ENCODE data around the gene PAXIP1. TPM values are rescaled to one million over a fixed set of nuclear protein-coding genes. Genes with fewer than 3 reads are reported as not detected.

Gene PAXIP1
- total RNA-seq, 1 experiment from 2014 or later, result 15.3 TPM

DNA sequence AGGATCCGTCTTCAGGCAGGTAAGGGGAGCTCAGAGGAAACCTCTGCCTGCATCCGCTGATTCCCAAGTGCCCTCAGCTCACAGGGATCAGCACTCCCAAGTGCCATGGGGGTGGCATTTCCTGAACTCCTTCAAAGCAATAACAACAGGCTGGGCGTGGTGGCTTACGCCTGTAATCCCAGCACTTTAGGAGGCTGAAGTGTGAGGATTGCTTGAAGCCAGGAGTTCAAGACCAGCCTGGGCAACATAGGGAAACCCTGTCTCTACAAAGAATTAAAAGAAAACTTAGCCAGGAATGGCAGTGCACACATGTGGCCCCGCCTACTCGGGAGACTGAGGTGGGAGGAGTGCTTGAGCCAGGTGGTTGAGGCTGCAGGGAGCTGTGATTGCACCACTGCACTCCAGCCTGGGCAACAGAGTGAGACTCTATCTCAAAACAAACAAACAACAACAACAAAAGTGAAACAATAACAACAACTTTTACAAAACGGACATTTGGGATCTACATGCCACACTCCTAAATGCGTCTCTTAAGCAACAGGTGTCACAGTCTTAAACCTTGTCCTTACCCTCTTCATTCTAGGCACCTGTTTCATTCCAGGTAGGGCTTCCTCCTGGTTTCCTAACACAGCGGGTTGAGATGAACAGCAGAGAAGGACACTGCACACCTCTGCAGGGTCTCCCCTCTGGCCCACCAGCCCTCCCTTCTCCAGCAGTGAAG is 73.8 kb downstream of the PAXIP1 start:
- Histone ChIP-seq H3K79me2 (ENCODE audit: low read length) (no peaks in the 10 kb centered on the region), H3K36me3 (ENCODE audit: low read depth, low read length) (no peaks in the 10 kb centered on the region), H3K27me3 (ENCODE audit: low read length) (peaks cover 6% of the 10 kb centered on the region; the same call in 1 of the 2 replicates), H3K9ac (ENCODE audit: low read length) (peak overlapping the region; percentile 60; the same call in 1 of the 2 replicates), H3F3A (ENCODE audit: low read length, unreplicated experiment) (no peaks in the 10 kb centered on the region), H3K4me2 (ENCODE audit: low read length) (peak overlapping the region; percentile 96), H2AFZ (ENCODE audit: low read length) (peak overlapping the region; percentile 95), H3K9me3 (ENCODE audit: low read length) (no peaks in the 10 kb centered on the region), H4K20me1 (ENCODE audit: low read length) (no peaks in the 10 kb centered on the region), H3K27ac (ENCODE audit: low read length) (peak overlapping the region; percentile 11; the same call in 1 of the 2 replicates), H3K9me2 (replicated peaks; ENCODE audit: low read length) (no peaks in the 10 kb centered on the region), H3K4me3 (ENCODE audit: low read length) (peak overlapping the region; percentile 76), H3K4me1 (ENCODE audit: insufficient read depth, low read length) (peaks cover 6% of the 10 kb centered on the region)
- ATAC-seq (peak; percentile 26), DNase-seq (peak; percentile 35)
- ChIA-PET POLR2A (ENCODE audit: unreplicated experiment) (no interaction called here), CTCF (no interaction called here)
- intact Hi-C loops (cut with micrococcal nuclease), result loop anchor here (5.0 to 10.0 kb wide), 5 partner anchors 303 to 806 kb away; partner anchors contain the start of gene EN2
- TF ChIP-seq EZH2phosphoT487 (IDR thresholded peaks at IDR 0.05; ENCODE audit: borderline replicate concordance, low read length), result no peak
- TF ChIP-seq, protein P1, sequence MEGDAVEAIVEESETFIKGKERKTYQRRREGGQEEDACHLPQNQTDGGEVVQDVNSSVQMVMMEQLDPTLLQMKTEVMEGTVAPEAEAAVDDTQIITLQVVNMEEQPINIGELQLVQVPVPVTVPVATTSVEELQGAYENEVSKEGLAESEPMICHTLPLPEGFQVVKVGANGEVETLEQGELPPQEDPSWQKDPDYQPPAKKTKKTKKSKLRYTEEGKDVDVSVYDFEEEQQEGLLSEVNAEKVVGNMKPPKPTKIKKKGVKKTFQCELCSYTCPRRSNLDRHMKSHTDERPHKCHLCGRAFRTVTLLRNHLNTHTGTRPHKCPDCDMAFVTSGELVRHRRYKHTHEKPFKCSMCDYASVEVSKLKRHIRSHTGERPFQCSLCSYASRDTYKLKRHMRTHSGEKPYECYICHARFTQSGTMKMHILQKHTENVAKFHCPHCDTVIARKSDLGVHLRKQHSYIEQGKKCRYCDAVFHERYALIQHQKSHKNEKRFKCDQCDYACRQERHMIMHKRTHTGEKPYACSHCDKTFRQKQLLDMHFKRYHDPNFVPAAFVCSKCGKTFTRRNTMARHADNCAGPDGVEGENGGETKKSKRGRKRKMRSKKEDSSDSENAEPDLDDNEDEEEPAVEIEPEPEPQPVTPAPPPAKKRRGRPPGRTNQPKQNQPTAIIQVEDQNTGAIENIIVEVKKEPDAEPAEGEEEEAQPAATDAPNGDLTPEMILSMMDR (conservative IDR thresholded peaks at IDR 0.05; ENCODE audit: low read depth, low read length), result no peak
- TF ChIP-seq EZH2 (IDR thresholded peaks at IDR 0.05; ENCODE audit: low read length, unreplicated experiment), result no peak
- no TSS peak for BruUV-seq (replicated peaks)

DNA sequence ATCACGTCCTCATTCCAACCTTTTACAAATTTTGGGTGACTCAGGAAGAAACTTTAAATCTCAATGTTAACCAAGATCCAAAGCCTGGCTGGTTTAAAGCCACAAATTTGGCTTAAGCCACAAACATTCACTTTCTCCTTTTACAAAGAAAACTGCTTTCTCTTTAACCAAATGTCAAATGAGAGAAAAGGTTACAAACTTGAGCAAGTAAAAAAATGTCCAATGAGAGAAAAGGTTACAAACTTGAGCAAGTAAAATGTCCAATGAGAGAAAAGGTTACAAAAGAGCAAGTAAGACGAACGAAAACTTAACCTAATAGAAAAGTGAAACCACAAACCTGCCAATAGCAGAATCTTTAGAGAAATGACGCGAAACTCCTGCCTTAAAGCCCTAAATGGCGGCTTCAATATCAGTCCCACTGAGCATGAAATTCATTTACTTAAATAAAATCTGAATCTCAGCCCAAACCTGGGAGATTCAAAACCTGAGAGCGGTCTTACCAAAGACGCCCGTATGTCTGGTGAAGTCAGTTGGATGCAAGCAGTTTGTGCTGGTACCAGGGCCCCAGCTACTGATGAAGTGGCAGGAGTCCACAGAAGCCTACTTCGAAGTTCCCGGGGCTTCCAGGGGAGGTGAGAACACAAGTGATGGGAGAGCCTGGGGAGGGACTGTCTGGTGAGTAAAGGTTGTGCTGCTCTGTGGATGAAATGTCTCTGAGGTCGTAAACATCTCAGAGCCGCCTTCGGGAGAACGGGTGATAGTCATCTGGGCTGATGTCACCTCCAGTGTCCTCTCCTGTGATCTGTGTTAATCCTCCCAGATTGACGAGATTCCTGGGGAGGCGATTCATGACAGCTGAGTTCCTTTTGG is 74.6 kb downstream of the PAXIP1 start:
- Histone ChIP-seq H3K27me3 (ENCODE audit: low read length) (peaks cover 8% of the 10 kb centered on the region; the same call in 1 of the 2 replicates), H3K9me2 (replicated peaks; ENCODE audit: low read length) (no peaks in the 10 kb centered on the region), H3K4me3 (ENCODE audit: low read length) (peak overlapping the region; percentile 76), H3K4me1 (ENCODE audit: insufficient read depth, low read length) (peaks cover 6% of the 10 kb centered on the region), H3K79me2 (ENCODE audit: low read length) (no peaks in the 10 kb centered on the region), H3K36me3 (ENCODE audit: low read depth, low read length) (no peaks in the 10 kb centered on the region), H3K27ac (ENCODE audit: low read length) (peak overlapping the region; percentile 11), H3K9me3 (ENCODE audit: low read length) (no peaks in the 10 kb centered on the region), H4K20me1 (ENCODE audit: low read length) (no peaks in the 10 kb centered on the region), H3F3A (ENCODE audit: low read length, unreplicated experiment) (no peaks in the 10 kb centered on the region), H3K4me2 (ENCODE audit: low read length) (peak overlapping the region; percentile 96), H3K9ac (ENCODE audit: low read length) (peak overlapping the region; percentile 60), H2AFZ (ENCODE audit: low read length) (peak overlapping the region; percentile 95)
- peak; percentile 98 for DNase-seq
- POLR2A ChIA-PET (ENCODE audit: unreplicated experiment), result no interaction called here
- TSS peak; percentile 72 for BruUV-seq (replicated peaks)
- ATAC-seq, result peak; percentile 77
- CTCF ChIA-PET, result interaction anchor here (0.5 to 1.4 kb wide), 7 partner anchors 14 to 428 kb away, joined by 3 to 9 read pairs (median 4); no protein-coding TSS in a partner anchor
- TF ChIP-seq, protein P1 (conservative IDR thresholded peaks at IDR 0.05; ENCODE audit: low read depth, low read length), result no peak
- TF ChIP-seq EZH2phosphoT487 (IDR thresholded peaks at IDR 0.05; ENCODE audit: borderline replicate concordance, low read length) (no peak), EZH2 (IDR thresholded peaks at IDR 0.05; ENCODE audit: low read length, unreplicated experiment) (no peak)
- intact Hi-C loops (cut with micrococcal nuclease), result loop anchor here (1.0 to 10.0 kb wide), 8 partner anchors 25 to 806 kb away; partner anchors contain the start of genes EN2 and INSIG1

Data from PC-3 (cell line).